ENCODE measurements around the gene RPS14. TPM values are rescaled to one million over a fixed set of nuclear protein-coding genes. Genes with fewer than 3 reads are reported as not detected.

RPS14 gene
- total and polyA plus RNA-seq, 2 of the 4 experiments (the other 2 are of a cell fraction), result 6,296 to 7,310 TPM

- intact Hi-C loops (cut with micrococcal nuclease), result no loop called here
- DNase-seq (no peak), ATAC-seq (ENCODE audit: low read depth) (no peak)
- no peak overlapping the region for H4K8ac ChIP-seq (ENCODE audit: low read depth in 2 of 2, low read length in 2 of 2)
- H3K23ac ChIP-seq (ENCODE audit: low read depth, low read length), result no peak overlapping the region
- no peaks in the 10 kb centered on the region for H4K20me1 ChIP-seq (ENCODE audit: insufficient read depth, low read length)
- H3K4ac ChIP-seq (ENCODE audit: low read depth, low read length), result peak overlapping the region; percentile 40; the same call in 1 of the 2 replicates
- no peak overlapping the region for H4K5ac ChIP-seq (ENCODE audit: low read depth, low read length)
- H2BK20ac ChIP-seq (ENCODE audit: low read depth, low read length), result peak overlapping the region; percentile 56
- POLR2A ChIA-PET (ENCODE audit: unreplicated experiment), result no interaction called here
- peaks cover 18% of the 10 kb centered on the region for H3K4me1 ChIP-seq (ENCODE audit: control insufficient read depth, insufficient read depth, low read length)
- H3K27me3 ChIP-seq (ENCODE audit: control insufficient read depth, insufficient read depth, low read length), result no peaks in the 10 kb centered on the region
- no peaks in the 10 kb centered on the region for H3K9me3 ChIP-seq (ENCODE audit: control insufficient read depth, insufficient read depth, low read length)
- H3K4me2 ChIP-seq (ENCODE audit: low read depth, low read length), result no peak overlapping the region
- H2BK15ac ChIP-seq (ENCODE audit: low read depth, low read length), result no peak overlapping the region; the same call in 2 of the 3 replicates
- H2BK120ac ChIP-seq (ENCODE audit: low read depth, low read length), result peak overlapping the region; percentile 57; the same call in 1 of the 2 replicates
- TF ChIP-seq BHLHE40 (IDR thresholded peaks at IDR 0.05; ENCODE audit: low read depth, low read length) (no peak), RAD21 (IDR thresholded peaks at IDR 0.05; ENCODE audit: low read length) (no peak), FOS (IDR thresholded peaks at IDR 0.05; ENCODE audit: low read depth, low read length) (no peak), CTCF (conservative IDR thresholded peaks at IDR 0.05; ENCODE audit: low read depth, low read length) (no peak), SMC3 (IDR thresholded peaks at IDR 0.05; ENCODE audit: low read depth, low read length) (no peak), POLR2A (IDR thresholded peaks at IDR 0.05; ENCODE audit: low read depth, low read length) (no peak)
- CTCF ChIA-PET, result no interaction called here
- 0 out of 2 replicates have a peak overlapping the region, but pooled peaks have one; percentile 49 for H3K14ac ChIP-seq (replicated peaks; ENCODE audit: low read depth, low read length)
- 0 out of 2 replicates have a peak overlapping the region, but pooled peaks have one; percentile 13 for H3K18ac ChIP-seq (ENCODE audit: low read depth, low read length)
- no peak overlapping the region for H3K9ac ChIP-seq (ENCODE audit: low read depth, low read length)
- 100% methylated on average over 1 of the region's 8 CpGs; no CpG with 5 or more reads in 1 of the 2 experiments for WGBS, 2 experiments (ENCODE audit: extremely low coverage in 2 of 2, insufficient read length in 1 of 2)
- H2BK5ac ChIP-seq (ENCODE audit: low read depth, low read length, poor library complexity, severe bottlenecking), result no peak overlapping the region
- no peak overlapping the region for H3K56ac ChIP-seq (ENCODE audit: extremely low read depth, insufficient read depth, low read length)
- H2AK5ac ChIP-seq (ENCODE audit: low read depth, low read length), result peak overlapping the region; percentile 56; the same call in 1 of the 2 replicates
- no TSS peak for BruUV-seq (replicated peaks)
- in situ Hi-C loops (cut with MboI; ENCODE audit: low sequenced_read_pairs), result loop anchor here (10.0 kb wide), 1 partner anchor 379 kb away; the partner anchor contains the start of gene IRGM
- dilution Hi-C loops (cut with HindIII; ENCODE audit: low sequenced_read_pairs, unreplicated experiment), result no loop called here
- peaks cover 7% of the 10 kb centered on the region for H3K9me1 ChIP-seq (ENCODE audit: insufficient read depth, low read length)
- no peak overlapping the region for H3K4me3 ChIP-seq (ENCODE audit: insufficient read depth, low read depth, low read length)
- H3K79me1 ChIP-seq (ENCODE audit: low read depth in 1 of 2, low read length in 2 of 2), result peaks cover 0 to 11% of the 10 kb centered on the region in 2 experiments; a peak in 1 of 4 replicates
- H3K27ac ChIP-seq (ENCODE audit: insufficient read depth, low read length), result no peak overlapping the region
- no peak overlapping the region for H2AFZ ChIP-seq (replicated peaks; ENCODE audit: low read length, poor library complexity)
- no peaks in the 10 kb centered on the region for H3K36me3 ChIP-seq (ENCODE audit: control insufficient read depth, insufficient read depth, low read length)
- no peak overlapping the region for H2AK9ac ChIP-seq (replicated peaks; ENCODE audit: low read depth, low read length, poor library complexity)
- peak overlapping the region; percentile 25 for H4K91ac ChIP-seq (ENCODE audit: insufficient read depth, low read depth, low read length)
Observed at GRCh38 chr5:150465927-150466326, 16.4 kb upstream of the RPS14 start.
